ENCODE results near the gene CKLF.

DNA sequence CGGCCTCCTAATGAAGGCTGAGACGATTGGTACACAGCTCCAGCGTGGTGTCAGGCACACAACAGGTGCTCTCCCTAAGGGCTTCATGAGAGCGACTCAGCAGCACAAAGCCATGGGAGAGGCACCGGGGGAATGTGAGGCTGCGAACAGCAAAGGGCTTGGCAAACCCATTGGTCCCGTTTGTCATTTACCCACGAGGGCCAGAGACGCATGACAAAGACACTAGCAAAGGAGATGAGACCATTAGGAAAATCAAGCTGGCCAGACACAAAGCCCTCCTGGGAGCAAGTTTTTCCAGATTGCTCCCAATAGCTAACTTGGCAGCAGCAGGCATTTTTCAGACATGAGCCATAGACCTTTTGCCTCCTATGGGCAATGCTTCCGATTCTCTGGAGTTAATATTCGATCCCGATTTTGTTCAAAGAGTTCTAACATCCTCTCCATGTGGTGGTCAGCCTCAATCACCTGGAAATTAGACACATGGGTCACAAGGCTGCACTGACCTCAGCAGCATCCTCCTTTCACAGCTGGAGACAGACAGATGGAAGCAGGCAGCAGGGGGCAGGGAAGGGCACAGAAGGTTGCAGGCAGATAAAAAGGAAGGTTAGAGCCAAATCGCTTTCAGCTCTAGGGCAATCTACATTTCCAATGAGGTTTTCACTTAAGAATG lies 40.6 kb upstream of the CKLF start:
- peak; percentile 28; the same call in 1 of the 2 replicates for TF ChIP-seq CTCF (IDR thresholded peaks at IDR 0.05; ENCODE audit: low read length)
- no peak for TF ChIP-seq EZH2 (IDR thresholded peaks at IDR 0.05; ENCODE audit: borderline replicate concordance, low read length)
